ENCODE measurements around the gene DOLK.

DOLK gene

GRCh38 chr9:128906741-128907140 lies 40.7 kb downstream of the DOLK start:
- no peak for DNase-seq (ENCODE audit: low read depth)
- TF ChIP-seq CTCF (IDR thresholded peaks at IDR 0.05; ENCODE audit: control insufficient read depth, extremely low read depth, insufficient read depth): no peak
- no peak overlapping the region for H3K4me3 ChIP-seq (ENCODE audit: low read depth, low read length)

- no peak overlapping the region for H3K4me3 ChIP-seq (ENCODE audit: low read depth, low read length)
- no peak for DNase-seq (ENCODE audit: low read depth)
- TF ChIP-seq CTCF (IDR thresholded peaks at IDR 0.05; ENCODE audit: control insufficient read depth, extremely low read depth, insufficient read depth): no peak
Measured at GRCh38 chr9:128905964-128906363, 41.4 kb downstream of the DOLK start.

- DNase-seq (ENCODE audit: low read depth): no peak
- no peak for TF ChIP-seq CTCF (IDR thresholded peaks at IDR 0.05; ENCODE audit: control insufficient read depth, extremely low read depth, insufficient read depth)
Measured at GRCh38 chr9:128903871-128904620, 43.4 kb downstream of the DOLK start.

GRCh38 chr9:128903079-128903461 lies 44.3 kb downstream of the DOLK start:
- no peak for DNase-seq (ENCODE audit: low read depth)

More at GRCh38 chr9:128903871-128904620, 43.4 kb downstream of the DOLK start:
- H3K4me3 ChIP-seq (ENCODE audit: low read depth, low read length): no peak overlapping the region

GRCh38 chr9:128902351-128903078 lies 44.9 kb downstream of the DOLK start:
- no peak for DNase-seq (ENCODE audit: low read depth)
- TF ChIP-seq CTCF (IDR thresholded peaks at IDR 0.05; ENCODE audit: control insufficient read depth, extremely low read depth, insufficient read depth): no peak
- no peak overlapping the region for H3K4me3 ChIP-seq (ENCODE audit: low read depth, low read length)

More at GRCh38 chr9:128903079-128903461, 44.3 kb downstream of the DOLK start:
- H3K4me3 ChIP-seq (ENCODE audit: low read depth, low read length): no peak overlapping the region
- TF ChIP-seq CTCF (IDR thresholded peaks at IDR 0.05; ENCODE audit: control insufficient read depth, extremely low read depth, insufficient read depth): no peak

GRCh38 chr9:128901822-128902221 lies 45.6 kb downstream of the DOLK start:
- TF ChIP-seq CTCF (IDR thresholded peaks at IDR 0.05; ENCODE audit: control insufficient read depth, extremely low read depth, insufficient read depth): no peak
- no peak for DNase-seq (ENCODE audit: low read depth)
- H3K4me3 ChIP-seq (ENCODE audit: low read depth, low read length): no peak overlapping the region

All from LNCaP clone FGC (cell line).